H1 (cell line): Measurements from ENCODE around the gene MT1B. TPM values are rescaled to one million over a fixed set of nuclear protein-coding genes. Genes with fewer than 3 reads are reported as not detected.
A peak's percentile ranks its signal among the peaks of the same experiment; 100 is the strongest.

Experiments used
- CTCF ChIA-PET: fragments of 300-600 bp; sonication (Branson Sonifier 250); formaldehyde crosslinking; loops from one replicate; lab custom pipeline; 2021; ENCODE audit not compliant: partially characterized antibody; lab: Charles Lee
- POLR2A ChIA-PET: fragments of 300-600 bp; sonication (Branson Sonifier 250); formaldehyde crosslinking; loops from one replicate; lab custom pipeline; 2021; ENCODE audit warnings: inconsistent platforms; ENCODE audit not compliant: partially characterized antibody; lab: Charles Lee
- DNase-seq, 2 experiments: peaks; one replicate each; pipeline versions ENCODE4 v3.0.0 to v3.0.0-alpha.2; 2010 to 2022; ENCODE audit warnings: low spot score in 2 of 2, low read depth in 1 of 2, mixed read lengths in 1 of 2
- FAIRE-seq: peaks from 2 replicates; lab custom pipeline; 2011; peaks lifted over from hg19 to GRCh38; lab: Jason Lieb, UNC
- H2AFZ ChIP-seq: 2 replicates; pipeline ENCODE4 v1.8.1; 2012; ENCODE audit warnings: low read length, inconsistent platforms
- H2AK5ac ChIP-seq: 2 replicates; pipeline ENCODE4 v1.6.1; 2013; ENCODE audit warnings: low read depth, low read length
- H2BK120ac ChIP-seq: replicated peaks from 2 replicates; pipeline ENCODE3; 2013; ENCODE audit warnings: low read depth, low read length, inconsistent platforms
- H2BK12ac ChIP-seq: 2 replicates; pipeline ENCODE4 v1.6.1; 2013; ENCODE audit warnings: low read depth, low read length
- H2BK15ac ChIP-seq: 2 replicates; pipeline ENCODE4 v1.6.1; 2013; ENCODE audit warnings: low read length
- H2BK20ac ChIP-seq: 2 replicates; pipeline ENCODE4 v1.6.1; 2013; ENCODE audit warnings: low read length
- H2BK5ac ChIP-seq: 2 replicates; pipeline ENCODE4 v1.6.1; 2013; ENCODE audit warnings: low read depth, low read length
- H3K14ac ChIP-seq: 2 replicates; pipeline ENCODE4 v1.6.1; 2013; ENCODE audit warnings: inconsistent platforms; ENCODE audit not compliant: insufficient read length
- H3K18ac ChIP-seq: 2 replicates; pipeline ENCODE4 v1.6.1; 2013; ENCODE audit warnings: low read length; ENCODE audit errors: extremely low read depth
- H3K23ac ChIP-seq: 2 replicates; pipeline ENCODE4 v1.6.1; 2013; ENCODE audit warnings: inconsistent platforms; ENCODE audit not compliant: insufficient read length
- H3K23me2 ChIP-seq: 2 replicates; pipeline ENCODE4 v1.6.1; 2013; ENCODE audit warnings: low read depth, low read length
- H3K27ac ChIP-seq: 2 replicates; pipeline ENCODE4 v1.6.1; 2011; ENCODE audit warnings: low read depth, low read length, inconsistent platforms
- H3K27me3 ChIP-seq, 4 experiments: replicated peaks in 1 of 4; 1 replicate in 1 of 4; 2 replicates in 3 of 4; pipeline versions ENCODE4 v1.6.1 to v1.8.1; 2011 to 2013; ENCODE audit warnings: low read length in 3 of 4, mild to moderate bottlenecking in 3 of 4, inconsistent platforms in 2 of 4, mixed read lengths in 2 of 4, moderate library complexity in 1 of 4; ENCODE audit not compliant: control insufficient read depth in 3 of 4, insufficient read depth in 3 of 4; ENCODE audit errors: extremely low read depth in 1 of 4
- H3K36me3 ChIP-seq, 4 experiments: 2 replicates each; pipeline versions ENCODE4 v1.6.1 to v1.8.1; 2011 to 2013; ENCODE audit warnings: mild to moderate bottlenecking in 4 of 4, low read length in 3 of 4, moderate library complexity in 2 of 4, control low read depth in 1 of 4, inconsistent platforms in 1 of 4; ENCODE audit not compliant: insufficient read depth in 4 of 4, control insufficient read depth in 2 of 4
- H3K4ac ChIP-seq: replicated peaks from 2 replicates; pipeline ENCODE3; 2013; ENCODE audit warnings: low read length, low read depth, mixed read lengths, inconsistent platforms; ENCODE audit not compliant: insufficient read length
- H3K4me1 ChIP-seq, 4 experiments: replicated peaks in 1 of 4; 1 replicate in 1 of 4; 2 replicates in 3 of 4; pipeline versions ENCODE4 v1.6.1 to v1.8.1; 2011 to 2013; ENCODE audit warnings: low read length in 3 of 4, inconsistent platforms in 2 of 4, mixed read lengths in 1 of 4; ENCODE audit not compliant: insufficient read depth in 4 of 4, control insufficient read depth in 3 of 4
- H3K4me2 ChIP-seq, 2 experiments: 2 replicates each; pipeline versions ENCODE4 v1.6.1 to v1.8.1; 2011 to 2013; ENCODE audit warnings: low read depth in 2 of 2, low read length in 2 of 2, control low read depth in 1 of 2, inconsistent platforms in 1 of 2, mild to moderate bottlenecking in 1 of 2; ENCODE audit not compliant: insufficient read depth in 1 of 2
- H3K4me3 ChIP-seq, 4 experiments: fragments of 200-600, 300-600 bp in 1 of 4; sonication (generic), shearing (Covaris generic), sonication (Bioruptor Twin) in 1 of 4; 2 replicates each; pipeline versions ENCODE4 v1.5.1 to v1.8.1; 2011 to 2016; ENCODE audit warnings: low read length in 4 of 4, low read depth in 3 of 4, control low read depth in 2 of 4, inconsistent platforms in 2 of 4, mild to moderate bottlenecking in 2 of 4, mixed read lengths in 1 of 4, moderate library complexity in 1 of 4; ENCODE audit not compliant: insufficient read depth in 2 of 4; ENCODE audit errors: extremely low read depth in 1 of 4
- H3K56ac ChIP-seq: replicated peaks from 2 replicates; pipeline ENCODE3; 2013; ENCODE audit warnings: low read depth, mild to moderate bottlenecking, mixed read lengths, low read length, inconsistent platforms; ENCODE audit not compliant: insufficient read length
- H3K79me1 ChIP-seq: 2 replicates; pipeline ENCODE4 v1.6.1; 2013; ENCODE audit warnings: low read depth, low read length, control low read depth
- H3K79me2 ChIP-seq, 2 experiments: 2 replicates each; pipeline versions ENCODE4 v1.6.1 to v1.8.1; 2012 to 2013; ENCODE audit warnings: low read length in 2 of 2, mild to moderate bottlenecking in 2 of 2, inconsistent platforms in 1 of 2; ENCODE audit not compliant: insufficient read depth in 2 of 2, control insufficient read depth in 1 of 2
- H3K9ac ChIP-seq, 4 experiments: replicated peaks in 1 of 4; 1 replicate in 1 of 4; 2 replicates in 3 of 4; pipeline versions ENCODE4 v1.6.1 to v1.8.1; 2011 to 2013; ENCODE audit warnings: low read depth in 3 of 4, low read length in 3 of 4, control low read depth in 2 of 4, mild to moderate bottlenecking in 2 of 4, moderate library complexity in 2 of 4, inconsistent platforms in 1 of 4; ENCODE audit errors: extremely low read depth in 1 of 4
- H3K9me3 ChIP-seq, 2 experiments: 2 replicates each; pipeline versions ENCODE4 v1.6.1 to v1.8.1; 2012 to 2013; ENCODE audit warnings: mild to moderate bottlenecking in 2 of 2, moderate library complexity in 2 of 2, control low read depth in 1 of 2, inconsistent platforms in 1 of 2, low read depth in 1 of 2, low read length in 1 of 2, mixed read lengths in 1 of 2; ENCODE audit not compliant: insufficient read depth in 2 of 2
- H4K20me1 ChIP-seq, 2 experiments: replicated peaks in 1 of 2; 2 replicates each; pipeline versions ENCODE3 to v1.8.1; 2011 to 2013; ENCODE audit warnings: inconsistent platforms in 2 of 2, low read length in 2 of 2, mild to moderate bottlenecking in 1 of 2; ENCODE audit not compliant: insufficient read depth in 2 of 2, control insufficient read depth in 1 of 2
- H4K5ac ChIP-seq: 2 replicates; pipeline ENCODE4 v1.6.1; 2013; ENCODE audit warnings: low read length, low read depth, mixed read lengths, inconsistent platforms; ENCODE audit not compliant: insufficient read length
- H4K8ac ChIP-seq: 2 replicates; pipeline ENCODE4 v1.8.0; 2013; ENCODE audit warnings: mild to moderate bottlenecking, moderate library complexity, low read length, inconsistent platforms; ENCODE audit not compliant: insufficient read depth; ENCODE audit errors: extremely low read depth
- H4K91ac ChIP-seq: replicated peaks from 2 replicates; pipeline ENCODE3; 2013; ENCODE audit warnings: low read length, mixed read lengths, inconsistent platforms; ENCODE audit not compliant: insufficient read length
- MAFK ChIP-seq: IDR thresholded peaks from 2 replicates; pipeline ENCODE4 v1.6.1; 2012; ENCODE audit warnings: low read depth, mild to moderate bottlenecking, improper control_type of control experiment, low read length
- SRF ChIP-seq: IDR thresholded peaks from 2 replicates; pipeline ENCODE4 v1.6.1; 2011; ENCODE audit warnings: mild to moderate bottlenecking, low read depth, low read length, moderate library complexity
- WGBS, 2 experiments: shearing (Covaris generic) in 1 of 2; methylation state at CpG; one replicate each; pipeline versions ENCODE4 v1.1.6 to v1.1.7; 2013 to 2015; ENCODE audit warnings: low lambda C conversion rate in 2 of 2, mixed read lengths in 2 of 2, inconsistent platforms in 1 of 2, low coverage in 1 of 2, missing lambda C conversion rate in 1 of 2; ENCODE audit not compliant: insufficient replicate concordance in 2 of 2, insufficient coverage in 1 of 2, insufficient read length in 1 of 2; ENCODE audit errors: extremely low coverage in 1 of 2, missing lambda C conversion rate in 1 of 2; 5-methylcytosine and 5-hydroxymethylcytosine counted together
- polyA plus RNA-seq, 7 experiments: library from polyadenylated mRNA; depleted of rRNA in 3 of 7; stranded (reverse) in 5 of 7; unstranded in 2 of 7; fragments of >200 nt in 5 of 7; fragments of 200-250 nt in 2 of 7; gene quantifications; 1 replicate in 5 of 7; 2 replicates in 1 of 7; 4 replicates in 1 of 7; pipeline versions ENCODE4 v1.2.1 to v1.2.3, GENCODE V29; 2011 to 2013; ENCODE audit warnings: missing spikeins in 2 of 7, mixed read lengths in 2 of 7
- total RNA-seq: library from RNA; stranded (reverse); fragmentation: NEBNext Ultra II Directional; extraction: Animal tissue kit (Norgen Biotek cat#: 25700); gene quantifications from 2 replicates; pipeline ENCODE4 v1.2.1, GENCODE V29; 2021

MT1B gene
- total and polyA plus RNA-seq, 2 of the 8 experiments (the other 6 are each of a cell fraction or from before 2014, with no cell fraction given): not detected

GRCh38 chr16:56683424-56684172, 31.9 kb downstream of the MT1B start:
- Histone ChIP-seq H3K9ac (no peak overlapping the region), H4K20me1 (peaks cover 0 to 1% of the 10 kb centered on the region in 2 experiments), H2BK20ac (no peak overlapping the region), H3K18ac (no peak overlapping the region; the same call in 1 of the 2 replicates), H3K56ac (no peak overlapping the region), H3K4me2 (peak overlapping the region; percentile 97 to 100), H3K4me3 (peak overlapping the region in 2 of 4 experiments; percentile 76 to 77; a peak in 3 of 8 replicates), H3K23me2 (peaks cover 10% of the 10 kb centered on the region), H3K79me2 (no peaks in the 10 kb centered on the region), H2AFZ (no peak overlapping the region), H2AK5ac (no peak overlapping the region), H2BK15ac (no peak overlapping the region), H4K8ac (no peak overlapping the region), H3K4me1 (peaks cover 0 to 19% (median 8%) of the 10 kb centered on the region in 4 experiments; a peak in 6 of 7 replicates), H3K36me3 (peaks cover 0 to 3% (median 0%) of the 10 kb centered on the region in 4 experiments; a peak in 1 of 8 replicates), H2BK12ac (no peak overlapping the region), H3K27ac (no peak overlapping the region), H3K14ac (no peak overlapping the region), H4K5ac (no peak overlapping the region), H4K91ac (no peak overlapping the region), H2BK120ac (no peak overlapping the region), H3K79me1 (no peaks in the 10 kb centered on the region; the same call in 1 of the 2 replicates), H3K4ac (no peak overlapping the region), H3K9me3 (no peaks in the 10 kb centered on the region), H2BK5ac (no peak overlapping the region), H3K27me3 (peaks cover 0 to 34% (median 20%) of the 10 kb centered on the region in 4 experiments; a peak in 5 of 7 replicates), H3K23ac (no peak overlapping the region)
- peak; percentile 69; the same call in 1 of the 2 replicates for TF ChIP-seq MAFK
- TF ChIP-seq SRF: no peak
- ChIA-PET POLR2A (interaction anchor here (0.6 to 12.9 kb wide), 17 partner anchors 7 to 163 kb away, joined by 3 to 205 read pairs (median 5); partner anchors contain the start of genes MT1E, MT1F, MT1G and MT1H), CTCF (interaction anchor here (0.9 to 4.5 kb wide), 8 partner anchors 11 to 168 kb away, joined by 3 to 37 read pairs (median 4); no protein-coding TSS in a partner anchor)
- WGBS, 2 experiments: 74% methylated on average over 5 of the region's 5 CpGs; no CpG with 5 or more reads in 1 of the 2 experiments
- no peak for DNase-seq
- FAIRE-seq: no peak
